ELF-1 (cell line): Measurements from ENCODE around the gene MTR.

ENCODE experiments used
- DNase-seq: peaks from one replicate; pipeline ENCODE4 v3.0.0-alpha.2; 2016; ENCODE audit warnings: low read depth, low spot score

Gene MTR

GRCh38 chr1:236951672-236952071 lies 156.6 kb downstream of the MTR start:
- DNase-seq = peak; percentile 61

- DNase-seq = peak; percentile 44
These were observed 157.3 kb downstream of the MTR start for GRCh38 chr1:236952246-236953003.

- DNase-seq = no peak
These were observed 158.1 kb downstream of the MTR start for GRCh38 chr1:236953151-236953700.
